ENCODE data around the gene METTL16. TPM values are rescaled to one million over a fixed set of nuclear protein-coding genes. Genes with fewer than 3 reads are reported as not detected.
A peak's percentile ranks its signal among the peaks of the same experiment; 100 is the strongest.

The METTL16 gene
- polyA plus RNA-seq, 1 experiment = 16.9 TPM

GRCh38 chr17:2400474-2400866 lies 111.2 kb downstream of the METTL16 start:
- H3K27ac ChIP-seq (ENCODE audit: low read depth, low read length) = peak overlapping the region; percentile 98
- peak overlapping the region; percentile 97 for H3K4me3 ChIP-seq (ENCODE audit: low read depth, low read length)
- no peak for DNase-seq (ENCODE audit: low read depth, low spot score)
- TF ChIP-seq CTCF (IDR thresholded peaks at IDR 0.05; ENCODE audit: low read depth, low read length) = no peak
- peaks cover 3% of the 10 kb centered on the region; the same call in 1 of the 2 replicates for H3K9me3 ChIP-seq (ENCODE audit: control insufficient read depth, insufficient read depth, low read length)
- no peaks in the 10 kb centered on the region for H3K27me3 ChIP-seq (ENCODE audit: control insufficient read depth, insufficient read depth, low read length)
- ChIA-PET POLR2A (interaction anchor here (0.6 to 1.8 kb wide), 6 partner anchors 8 to 193 kb away, joined by 3 to 26 read pairs (median 4); partner anchors contain the start of genes PAFAH1B1, SMG6 and SRR), CTCF (no interaction called here)

DNA sequence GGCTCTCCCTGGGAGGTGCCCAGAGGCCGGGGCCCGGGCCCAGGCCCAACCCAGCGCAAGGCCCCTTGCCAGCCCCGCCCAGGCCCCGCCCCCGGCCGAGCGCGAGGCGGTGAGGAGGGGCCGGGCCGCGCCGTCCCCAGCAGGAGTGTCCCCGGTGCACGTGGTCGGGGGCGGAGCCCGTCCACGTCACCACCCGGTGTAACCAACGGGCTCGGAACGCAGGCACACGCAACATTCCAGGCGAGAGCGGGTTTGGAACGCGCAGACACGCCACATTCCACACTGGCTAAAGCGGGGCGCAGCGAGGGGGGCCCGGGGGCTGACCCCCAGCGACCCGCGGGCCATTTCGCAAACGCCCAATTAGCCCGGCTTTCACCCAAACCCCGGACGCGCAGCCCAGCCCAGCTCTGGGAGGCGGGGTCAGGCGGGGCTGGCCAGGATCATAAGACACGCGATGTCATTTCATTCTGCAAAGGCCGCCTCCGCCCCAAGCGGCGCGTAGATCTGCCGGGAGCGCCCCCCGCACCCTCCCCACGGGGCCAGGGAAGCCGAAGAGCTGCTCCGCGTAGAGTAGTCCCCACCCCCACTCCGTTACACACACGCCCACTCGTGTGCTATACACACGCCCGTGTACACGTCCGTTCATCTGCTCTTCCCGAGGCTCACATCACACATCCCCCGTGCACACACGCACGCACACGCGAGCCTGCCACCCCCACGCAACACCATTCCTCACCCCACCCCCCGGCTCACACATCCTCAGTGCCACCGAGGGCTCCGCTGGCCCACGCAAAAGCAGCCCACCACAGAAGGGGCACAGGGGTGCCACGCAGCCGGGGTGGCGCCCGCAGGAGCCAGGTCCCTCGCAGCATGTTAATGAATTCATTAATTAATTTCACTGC lies 111.9 kb downstream of the METTL16 start:
- ChIA-PET CTCF (no interaction called here), POLR2A (interaction anchor here (0.6 to 1.1 kb wide), 3 partner anchors 8 to 194 kb away, joined by 3 to 4 read pairs (median 3); partner anchors contain the start of gene PAFAH1B1)
- peak; percentile 88 for DNase-seq (ENCODE audit: low read depth, low spot score)
- TF ChIP-seq CTCF (IDR thresholded peaks at IDR 0.05; ENCODE audit: low read depth, low read length) = no peak
- Histone ChIP-seq H3K27me3 (ENCODE audit: control insufficient read depth, insufficient read depth, low read length) (no peaks in the 10 kb centered on the region), H3K9me3 (ENCODE audit: control insufficient read depth, insufficient read depth, low read length) (peaks cover 3% of the 10 kb centered on the region; the same call in 1 of the 2 replicates), H3K27ac (ENCODE audit: low read depth, low read length) (peak overlapping the region; percentile 98), H3K4me3 (ENCODE audit: low read depth, low read length) (peak overlapping the region; percentile 97)

- Histone ChIP-seq H3K4me3 (ENCODE audit: low read depth, low read length) (peak overlapping the region; percentile 79), H3K27me3 (ENCODE audit: control insufficient read depth, insufficient read depth, low read length) (no peaks in the 10 kb centered on the region), H3K9me3 (ENCODE audit: control insufficient read depth, insufficient read depth, low read length) (peaks cover 3% of the 10 kb centered on the region; the same call in 1 of the 2 replicates), H3K27ac (ENCODE audit: low read depth, low read length) (peak overlapping the region; percentile 97)
- ChIA-PET POLR2A (interaction anchor here (0.7 to 1.1 kb wide), 2 partner anchors 7 to 194 kb away, joined by 3 read pairs; partner anchors contain the start of gene PAFAH1B1), CTCF (interaction anchor here (1.4 kb wide), 1 partner anchor 16 kb away, joined by 7 read pairs; no protein-coding TSS in a partner anchor)
- no peak for TF ChIP-seq CTCF (IDR thresholded peaks at IDR 0.05; ENCODE audit: low read depth, low read length)
- no peak for DNase-seq (ENCODE audit: low read depth, low spot score)
Observed at GRCh38 chr17:2398655-2399571, 112.8 kb downstream of the METTL16 start.

GRCh38 chr17:2398182-2398581 lies 113.5 kb downstream of the METTL16 start:
- POLR2A ChIA-PET = no interaction called here
- no peak for TF ChIP-seq CTCF (IDR thresholded peaks at IDR 0.05; ENCODE audit: low read depth, low read length)
- DNase-seq (ENCODE audit: low read depth, low spot score) = no peak
- Histone ChIP-seq H3K27ac (ENCODE audit: low read depth, low read length) (peak overlapping the region; percentile 61), H3K4me3 (ENCODE audit: low read depth, low read length) (peak overlapping the region; percentile 79), H3K27me3 (ENCODE audit: control insufficient read depth, insufficient read depth, low read length) (no peaks in the 10 kb centered on the region), H3K9me3 (ENCODE audit: control insufficient read depth, insufficient read depth, low read length) (peaks cover 3% of the 10 kb centered on the region; the same call in 1 of the 2 replicates)
- CTCF ChIA-PET = interaction anchor here (1.4 kb wide), 2 partner anchors 15 to 18 kb away, joined by 5 to 7 read pairs; no protein-coding TSS in a partner anchor
